Heart left ventricle (tissue), 16 donors: ENCODE data around the gene JAKMIP1. TPM values are rescaled to one million over a fixed set of nuclear protein-coding genes. Genes with fewer than 3 reads are reported as not detected.
"Not testable (repeated sequence)": the region's sequence is repeated elsewhere in the genome, so short reads cannot be mapped to it uniquely, and the experiment has no call there.

Source experiments
- ATAC-seq, 4 donors: fragments of 200-7000 bp; cut with Tn5 transposase; one replicate each; pipeline ENCODE4 v1.9.1; 2020 to 2022; ENCODE audit warnings: moderate library complexity in 4 of 4, mild to moderate bottlenecking in 3 of 4, moderate number of reproducible peaks in 1 of 4
- DNase-seq, 5 donors: peaks; one replicate each; pipeline ENCODE4 v3.0.0-alpha.2; 2020
- H3K27ac ChIP-seq, 12 donors: fragments of 200-600 bp; sonication (generic) in 4 of 12; one replicate each; pipeline versions ENCODE4 v1.5.0 to v1.8.0; 2016 to 2022; ENCODE audit warnings: mild to moderate bottlenecking in 2 of 12
- H3K27me3 ChIP-seq, 9 donors: fragments of 200-600 bp; sonication (generic) in 2 of 9; one replicate each; pipeline versions ENCODE4 v1.5.1 to v1.8.0; 2016 to 2022; ENCODE audit warnings: mild to moderate bottlenecking in 3 of 9
- H3K36me3 ChIP-seq, 9 donors: fragments of 200-600 bp; sonication (generic) in 2 of 9; one replicate each; pipeline versions ENCODE4 v1.5.0 to v1.8.0; 2018 to 2022; ENCODE audit warnings: mild to moderate bottlenecking in 2 of 9
- H3K4me1 ChIP-seq, 12 donors: fragments of 200-600 bp; sonication (generic) in 4 of 12; one replicate each; pipeline versions ENCODE4 v1.5.0 to v1.8.0; 2016 to 2022; ENCODE audit warnings: mild to moderate bottlenecking in 3 of 12
- H3K4me3 ChIP-seq, 12 donors: fragments of 200-600 bp; sonication (generic) in 4 of 12; one replicate each; pipeline versions ENCODE4 v1.5.0 to v1.8.0; 2017 to 2022; ENCODE audit warnings: mild to moderate bottlenecking in 9 of 12, moderate library complexity in 4 of 12
- H3K9me3 ChIP-seq, 12 donors: fragments of 200-600 bp; sonication (generic) in 4 of 12; one replicate each; pipeline versions ENCODE4 v1.5.0 to v1.8.0; 2016 to 2022; ENCODE audit warnings: mild to moderate bottlenecking in 1 of 12
- CTCF ChIP-seq, 12 donors: fragments of 200-600 bp; sonication (generic) in 4 of 12; IDR thresholded peaks; one replicate each; pipeline versions ENCODE4 v1.5.0 to v1.8.0; 2018 to 2022; ENCODE audit warnings: antibody characterized with exemption in 12 of 12, mild to moderate bottlenecking in 5 of 12
- POLR2A ChIP-seq, 2 donors: fragments of 450-650 bp; IDR thresholded peaks; one replicate each; pipeline ENCODE4 v1.6.1; 2017; ENCODE audit warnings: antibody characterized with exemption in 2 of 2, mild to moderate bottlenecking in 2 of 2, moderate library complexity in 2 of 2
- WGBS, 4 donors: extraction: QIAGEN DNeasy Blood & Tissue Kit in 2 of 4; methylation state at CpG; one replicate each; pipeline versions ENCODE4 v1.1.5 to v1.1.7; 2013 to 2018; 5-methylcytosine and 5-hydroxymethylcytosine counted together
- intact Hi-C, 10 donors: fragments of 100-400 bp; cut with DNase I; formaldehyde crosslinking; loops; one replicate each; pipeline versions ENCODE4 v1.11.1 to v1.14.2; 2022
- polyA plus RNA-seq, 2 donors: library from polyadenylated mRNA; stranded (reverse); fragments of 200-250 nt; gene quantifications; one replicate each; pipeline ENCODE4 v1.2.3, GENCODE V29; 2013
- total RNA-seq, 9 donors: library from RNA; depleted of rRNA in 2 of 9; stranded (reverse); fragments of >200 nt in 2 of 9; fragmentation: NEBNext Ultra II Directional in 3 of 9; extraction: Animal tissue kit (Norgen Biotek cat#: 25700) in 3 of 9; gene quantifications; one replicate each; pipeline versions ENCODE4 v1.1.0 to v1.2.4, GENCODE V29; 2016 to 2023
- donor health status: ischemic (EF 13 %, LVEDD 7.1; RV severe dilation, severe dysfunction).
- donor health status: healthy with polysubstance abuse.
- donor health status: DM: no; HTN: yes; CAD: no.
- donor health status: DM: no; HTN: no; CAD: no.
- donor health status: ischemic (EF 25% LVEDD 6.9; RV normal size, moderate dysfunction).
- donor health status: ischemic (EF 25% LVEDD 5.7; RV mildly dilated, moderate dysfunction).
- donor health status: healthy.
- donor health status: DM: yes; HTN: yes; CAD: no.
- donor health status: ischemic (EF 35%, LVEDD 5.7; RV mildly dilated, moderate dysfunction).
- donor health status: nonischemic (EF 11% LVEDD 7.7; RV severe dilation, severe dysfunction).
- donor health status: DM: yes; HTN: yes; CAD: no.
- donor health status: PGD.
- donor health status: ischemic (EF 29% LVEDD 5.4; RV normal size, mild dysfunction).
- donor health status: nonischemic (EF 23%, LVEDD 6.1; RV moderate dilation, normal function).

JAKMIP1 gene
- total and polyA plus RNA-seq, 11 donors: 0.01 to 0.99 (median 0.23) TPM; not detected in 6

GRCh38 chr4:6142935-6143602, 57.3 kb downstream of the JAKMIP1 start:
- intact Hi-C loops: no loop called here
- ATAC-seq (no peak), DNase-seq (no peak)
- TF ChIP-seq POLR2A (IDR thresholded peaks at IDR 0.05): no peak
- TF ChIP-seq CTCF (IDR thresholded peaks at IDR 0.05): no peak
- H3K9me3 ChIP-seq: peaks cover 0 to 19% (median 2%) of the 10 kb centered on the region in 12 donors
- H3K4me1 ChIP-seq: no peaks in the 10 kb centered on the region
- no peaks in the 10 kb centered on the region for H3K36me3 ChIP-seq
- H3K4me3 ChIP-seq: no peak overlapping the region
- no peaks in the 10 kb centered on the region for H3K27me3 ChIP-seq
- WGBS, 4 donors: 82 to 85% (median 82%) methylated on average over 8 of the region's 8 CpGs
- H3K27ac ChIP-seq: no peak overlapping the region

- no peak for DNase-seq
- intact Hi-C loops: no loop called here
- no peak for ATAC-seq
- no peak overlapping the region for H3K27ac ChIP-seq
- H3K27me3 ChIP-seq: peaks cover 0 to 4% (median 0%) of the 10 kb centered on the region in 9 donors
- peaks cover 0 to 19% (median 2%) of the 10 kb centered on the region in 12 donors for H3K9me3 ChIP-seq
- no peaks in the 10 kb centered on the region for H3K36me3 ChIP-seq
- no peak for TF ChIP-seq CTCF (IDR thresholded peaks at IDR 0.05)
- no peak for TF ChIP-seq POLR2A (IDR thresholded peaks at IDR 0.05)
- 85 to 92% (median 89%) methylated on average over 7 of the region's 7 CpGs for whole genome bisulfite sequencing, 4 donors
- no peak overlapping the region for H3K4me3 ChIP-seq
- H3K4me1 ChIP-seq: no peaks in the 10 kb centered on the region
Measured at GRCh38 chr4:6142511-6142910, 57.8 kb downstream of the JAKMIP1 start.

GRCh38 chr4:6141554-6141953, 58.8 kb downstream of the JAKMIP1 start:
- intact Hi-C loops: no loop called here
- no peaks in the 10 kb centered on the region for H3K4me1 ChIP-seq
- H3K4me3 ChIP-seq: no peak overlapping the region
- 71 to 80% (median 77%) methylated on average over 9 of the region's 9 CpGs for WGBS, 4 donors
- DNase-seq (no peak), ATAC-seq (no peak)
- TF ChIP-seq POLR2A (IDR thresholded peaks at IDR 0.05) (no peak), CTCF (IDR thresholded peaks at IDR 0.05) (no peak)
- peaks cover 0 to 6% (median 0%) of the 10 kb centered on the region in 9 donors for H3K27me3 ChIP-seq
- no peaks in the 10 kb centered on the region for H3K36me3 ChIP-seq
- peaks cover 0 to 19% (median 2%) of the 10 kb centered on the region in 12 donors for H3K9me3 ChIP-seq
- H3K27ac ChIP-seq: no peak overlapping the region

- 91% methylated on average over 14 of the region's 14 CpGs for WGBS, 4 donors
Measured at GRCh38 chr4:6141021-6141420, 59.3 kb downstream of the JAKMIP1 start.

GRCh38 chr4:6137747-6138135, 62.6 kb downstream of the JAKMIP1 start:
- 74 to 86% (median 80%) methylated on average over 2 to 3 of the region's 3 CpGs for WGBS, 4 donors
- Histone ChIP-seq H3K27ac (no peak overlapping the region), H3K27me3 (peaks cover 0 to 10% (median 0%) of the 10 kb centered on the region in 9 donors), H3K4me3 (no peak overlapping the region), H3K36me3 (no peaks in the 10 kb centered on the region), H3K9me3 (no peaks in the 10 kb centered on the region), H3K4me1 (no peaks in the 10 kb centered on the region)
- DNase-seq (no peak), ATAC-seq (no peak)
- intact Hi-C loops: no loop called here
- TF ChIP-seq CTCF (IDR thresholded peaks at IDR 0.05) (no peak), POLR2A (IDR thresholded peaks at IDR 0.05) (no peak)

More at GRCh38 chr4:6141021-6141420, 59.3 kb downstream of the JAKMIP1 start:
- H3K9me3 ChIP-seq: peaks cover 0 to 19% (median 2%) of the 10 kb centered on the region in 12 donors
- ATAC-seq, H3K27me3 ChIP-seq, H3K4me1 ChIP-seq, DNase-seq, H3K36me3 ChIP-seq, H3K4me3 ChIP-seq, H3K27ac ChIP-seq, intact Hi-C loops: not testable (repeated sequence)
